GM19452 (cell line): ENCODE results near the gene ACBD6.

Experiments used
- ATAC-seq: cut with Tn5 transposase; IDR thresholded peaks from one replicate; pipeline ENCODE4 v1.9.1; 2021; ENCODE audit not compliant: unreplicated experiment

The ACBD6 gene

GRCh38 chr1:180257486-180257885 lies 244.9 kb downstream of the ACBD6 start:
- no peak for ATAC-seq

- no peak for ATAC-seq
Observed at GRCh38 chr1:180257028-180257386, 245.4 kb downstream of the ACBD6 start.

- ATAC-seq, result no peak
Observed at GRCh38 chr1:180256341-180257027, 245.9 kb downstream of the ACBD6 start.

GRCh38 chr1:180255536-180256340 lies 246.6 kb downstream of the ACBD6 start:
- no peak for ATAC-seq

- no peak for ATAC-seq
Observed at GRCh38 chr1:180254854-180255253, 247.5 kb downstream of the ACBD6 start.

DNA sequence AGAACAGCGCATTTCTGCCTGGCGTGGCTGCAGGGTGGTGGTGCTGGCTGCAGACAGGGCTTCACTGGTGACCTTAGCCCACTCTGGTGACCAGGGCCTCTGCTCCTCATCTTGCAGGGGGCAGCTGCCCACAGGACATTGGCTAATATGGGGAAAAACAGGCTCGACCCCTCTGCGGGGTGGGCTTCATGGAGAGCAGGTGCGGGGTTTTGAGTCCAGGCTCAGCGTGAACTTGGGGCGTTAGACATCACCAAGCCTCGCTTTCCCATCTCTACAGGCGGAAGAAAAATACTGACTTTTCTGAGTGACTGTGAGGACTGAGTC lies 247.9 kb downstream of the ACBD6 start:
- no peak for ATAC-seq

GRCh38 chr1:180253585-180254495 lies 248.5 kb downstream of the ACBD6 start:
- no peak for ATAC-seq

DNA sequence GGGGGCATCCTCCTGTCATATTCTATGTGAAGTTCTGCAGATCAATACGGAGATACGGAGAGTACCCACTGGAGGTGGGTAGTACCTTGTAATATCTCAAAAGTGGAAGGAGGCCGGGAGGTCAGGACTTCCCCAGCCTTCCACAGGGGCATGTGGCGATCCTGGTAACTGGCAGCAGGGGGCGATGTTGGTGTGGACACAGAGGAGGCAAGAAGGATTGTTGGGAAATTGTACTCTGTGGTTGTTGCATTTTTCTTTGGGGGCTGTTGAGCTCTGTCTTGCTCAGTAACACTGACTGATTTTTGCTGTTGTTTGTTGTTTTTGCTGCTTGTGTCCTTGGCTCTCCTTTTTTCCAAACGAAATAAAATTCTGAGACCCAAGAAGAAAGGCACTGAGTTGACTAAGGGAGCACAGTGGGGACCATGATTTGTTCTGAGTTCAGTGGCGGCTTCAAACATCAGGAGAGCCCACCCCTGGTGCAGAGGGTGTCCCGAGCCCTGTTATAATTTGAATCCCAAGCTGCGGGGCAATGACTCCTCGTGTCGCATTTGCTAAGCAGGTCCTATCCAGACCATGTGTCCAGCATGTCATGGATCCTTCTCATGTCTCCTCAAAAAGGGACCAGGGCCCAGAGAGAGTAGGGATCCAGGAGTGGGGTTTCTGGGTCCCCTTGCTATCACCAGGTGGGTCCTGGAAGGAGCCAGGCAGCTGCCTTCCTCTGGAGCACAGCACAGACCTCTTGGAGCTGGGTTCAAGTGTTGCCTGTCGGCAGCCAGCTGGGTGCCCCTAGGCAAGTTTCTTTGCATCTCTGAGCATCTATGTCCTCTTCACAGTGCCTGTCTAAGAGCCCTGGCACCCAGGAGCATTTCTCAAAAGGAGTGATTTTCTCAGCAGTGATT lies 249.5 kb downstream of the ACBD6 start:
- ATAC-seq, result peak; percentile 82

GRCh38 chr1:180251526-180252305 lies 250.7 kb downstream of the ACBD6 start:
- ATAC-seq, result no peak

DNA sequence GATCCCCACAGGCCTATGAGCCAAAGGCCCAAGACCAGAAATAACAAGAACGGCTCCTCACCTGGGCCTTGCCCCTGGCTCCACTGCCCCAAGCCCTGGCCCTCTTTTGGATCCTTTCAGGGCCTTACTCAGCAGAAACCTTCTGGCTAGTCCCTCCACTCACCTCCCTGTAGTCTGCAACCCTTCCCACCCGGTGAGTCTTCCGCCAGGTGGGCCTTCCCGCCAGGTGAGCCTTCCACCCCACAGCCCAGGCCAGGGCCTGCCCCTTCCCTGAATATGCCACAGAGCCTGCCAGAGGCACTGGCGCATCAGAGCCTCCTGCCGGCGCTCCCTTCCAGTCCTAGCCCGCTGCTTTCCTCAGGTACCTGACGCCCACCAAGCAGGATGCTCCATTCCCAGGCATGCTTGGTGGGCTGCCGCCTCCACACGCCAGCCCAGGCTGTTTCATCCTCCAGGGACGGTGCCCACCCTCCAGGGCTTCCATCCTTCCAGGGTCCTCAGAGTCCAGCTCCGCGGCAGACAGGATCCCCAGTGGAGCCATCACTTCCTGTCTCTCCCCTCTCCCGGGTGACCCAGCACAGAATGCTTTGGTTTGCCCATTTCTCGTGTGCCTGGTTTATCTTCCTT lies 251.4 kb downstream of the ACBD6 start:
- ATAC-seq, result no peak

DNA sequence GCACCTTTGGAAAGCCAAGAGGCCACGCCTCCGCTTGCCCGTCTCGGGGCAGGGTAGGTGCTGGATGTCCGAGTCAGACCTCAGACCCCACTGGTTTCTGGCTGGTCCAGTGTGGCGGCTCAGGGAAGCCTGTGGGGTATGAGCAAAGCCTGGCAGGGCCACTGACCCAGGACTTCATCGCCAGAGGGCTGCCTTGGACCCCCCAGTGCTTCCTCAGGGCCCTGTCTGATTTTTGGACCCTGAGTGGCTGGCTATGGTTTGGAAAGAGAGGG lies 251.9 kb downstream of the ACBD6 start:
- no peak for ATAC-seq

GRCh38 chr1:180249725-180250498 lies 252.5 kb downstream of the ACBD6 start:
- ATAC-seq, result no peak

DNA sequence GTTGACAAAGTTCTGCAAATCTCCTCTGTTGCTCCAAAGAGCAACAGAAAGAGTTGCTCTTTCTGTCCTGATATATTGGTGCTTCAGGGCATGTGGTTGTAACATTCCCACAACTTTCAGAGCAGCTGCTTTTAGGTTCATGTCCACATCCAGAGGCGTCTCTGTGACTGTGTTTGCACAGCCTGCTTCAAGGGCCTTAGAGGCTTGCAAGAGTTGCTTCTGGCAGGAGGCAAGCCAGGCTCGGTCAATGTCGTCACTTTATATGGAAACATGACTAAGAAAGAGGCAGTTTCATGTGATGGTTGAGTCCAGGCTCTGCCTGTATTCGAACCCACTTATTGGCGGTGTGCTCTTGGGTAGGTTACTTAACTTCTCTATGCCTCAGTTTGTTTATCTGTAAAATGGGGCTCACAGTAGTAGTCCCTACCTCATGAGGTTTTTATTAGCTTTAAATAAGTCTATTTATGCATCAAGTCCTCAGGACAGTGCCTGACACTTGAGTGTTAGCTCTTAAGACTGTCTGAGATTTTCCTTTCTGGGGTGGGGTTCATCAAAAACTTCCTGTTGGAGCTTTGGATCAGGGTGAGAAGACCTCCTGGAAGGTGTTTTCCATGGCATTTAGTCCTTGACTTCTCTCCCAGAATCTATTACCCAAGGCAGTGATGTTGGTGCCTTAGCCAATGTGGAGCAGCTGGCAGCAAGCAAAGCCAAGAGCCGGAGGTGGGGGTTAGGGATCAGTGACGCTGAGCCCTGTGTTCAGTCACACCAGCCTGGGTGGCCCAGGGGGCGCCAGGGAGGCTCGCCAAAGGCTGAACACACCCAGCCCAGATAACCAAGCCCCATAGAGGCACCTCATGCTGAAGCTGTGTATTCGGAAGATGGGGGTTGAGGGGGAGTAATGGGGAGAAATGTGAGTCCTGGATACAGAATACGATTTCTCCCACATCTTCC lies 253.4 kb downstream of the ACBD6 start:
- ATAC-seq, result no peak

DNA sequence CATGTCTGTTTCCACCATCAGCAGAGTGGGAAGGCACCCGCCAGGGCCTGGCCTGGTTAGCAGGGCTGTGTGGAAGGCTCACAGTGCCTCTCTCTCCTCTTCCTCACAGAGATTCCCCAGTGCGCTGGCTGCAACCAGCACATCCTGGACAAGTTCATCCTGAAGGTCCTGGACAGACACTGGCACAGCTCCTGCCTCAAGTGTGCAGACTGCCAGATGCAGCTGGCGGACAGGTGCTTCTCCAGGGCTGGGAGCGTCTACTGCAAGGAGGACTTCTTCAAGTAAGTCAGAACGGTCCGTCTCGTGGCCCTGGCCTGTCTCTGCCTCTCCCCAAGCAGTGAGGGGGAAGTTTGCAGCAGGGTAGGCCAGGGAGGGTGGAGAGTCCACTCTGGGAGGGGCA lies 254.2 kb downstream of the ACBD6 start:
- no peak for ATAC-seq

DNA sequence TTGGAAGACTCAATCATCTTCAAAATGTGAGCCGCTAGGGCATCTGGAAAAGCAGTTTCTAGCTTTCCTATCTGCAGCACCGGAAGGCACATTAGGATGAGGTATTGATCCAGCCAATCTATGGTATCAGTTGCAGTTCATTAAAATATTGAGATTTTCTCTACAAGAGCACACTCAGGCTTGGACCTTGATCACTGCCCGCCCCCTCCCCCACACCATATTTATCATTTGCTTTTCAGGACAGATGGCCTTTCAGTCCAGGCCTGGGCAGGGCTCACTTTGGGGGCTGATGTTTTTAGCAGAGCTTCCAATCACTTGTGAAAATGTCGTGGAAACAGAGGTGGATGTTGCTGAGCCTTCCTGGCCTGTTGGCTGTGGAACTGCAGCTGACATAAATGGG lies 254.8 kb downstream of the ACBD6 start:
- no peak for ATAC-seq

GRCh38 chr1:180247061-180247460 lies 255.3 kb downstream of the ACBD6 start:
- no peak for ATAC-seq

DNA sequence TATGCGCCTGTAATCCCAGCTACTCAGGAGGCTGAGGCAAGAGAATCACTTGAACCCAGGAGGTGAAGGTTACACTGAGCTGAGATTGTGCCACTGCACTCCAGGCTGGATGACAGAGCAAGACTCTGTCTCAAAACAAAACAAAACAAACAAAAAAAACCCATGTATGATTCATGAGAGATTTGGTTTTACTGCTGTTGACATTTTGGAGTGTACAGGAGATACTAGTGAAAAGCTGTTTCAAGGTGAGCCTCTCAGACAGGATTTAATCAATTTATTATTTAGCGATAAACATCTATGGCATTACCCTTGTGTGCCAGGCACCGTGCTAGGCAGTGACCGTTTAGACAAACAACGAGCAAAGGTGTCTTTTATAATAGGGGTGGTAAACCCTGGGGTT lies 255.8 kb downstream of the ACBD6 start:
- ATAC-seq, result no peak

DNA sequence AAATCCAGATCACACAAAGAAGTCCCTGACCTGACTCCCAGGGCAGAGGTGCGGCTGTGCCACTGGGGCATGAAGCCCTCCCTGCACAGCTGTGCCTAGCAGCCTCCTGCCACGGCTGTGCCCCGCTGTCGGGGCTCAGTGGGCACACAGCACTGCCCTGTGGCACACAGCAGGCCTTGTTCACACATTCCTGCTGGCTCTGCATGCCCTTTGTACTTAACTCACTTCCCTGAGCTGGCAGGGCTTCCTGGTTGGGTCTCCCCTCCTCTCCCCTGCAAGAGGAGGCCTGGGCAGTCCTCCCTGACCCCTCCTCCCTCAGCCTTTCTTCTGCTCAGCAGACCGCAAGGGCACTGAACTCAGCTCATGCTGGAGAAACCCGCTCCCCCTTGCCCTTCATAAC lies 257.5 kb downstream of the ACBD6 start:
- ATAC-seq, result no peak
